ENCODE measurements around the gene ACTR1B. TPM values are rescaled to one million over a fixed set of nuclear protein-coding genes. Genes with fewer than 3 reads are reported as not detected.
"Not testable (repeated sequence)": the region's sequence is repeated elsewhere in the genome, so short reads cannot be mapped to it uniquely, and the experiment has no call there.

ACTR1B gene

DNA sequence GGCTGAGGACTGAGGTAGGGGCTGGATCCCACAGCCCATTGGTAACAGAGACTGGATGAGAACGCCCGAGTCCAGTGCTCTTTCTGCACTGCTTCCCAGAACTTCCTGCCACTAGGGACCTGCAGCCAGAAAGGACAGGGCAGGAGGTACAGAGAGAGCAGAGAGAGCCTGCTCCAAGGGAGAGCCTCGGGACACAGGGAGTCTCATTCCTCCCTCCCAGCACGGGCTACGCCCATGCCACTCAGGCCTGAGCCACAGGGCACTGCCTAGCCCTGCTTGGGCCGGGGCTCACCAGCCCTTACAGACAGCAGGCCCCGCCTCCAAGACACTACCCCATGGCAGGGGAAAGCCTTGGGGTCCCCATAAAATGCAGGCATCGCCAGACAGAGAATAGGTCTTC is 48.1 kb downstream of the ACTR1B start:
- not testable (repeated sequence) for H4K5ac ChIP-seq (ENCODE audit: low read length); H3K18ac ChIP-seq (ENCODE audit: low read length)
- WGBS (ENCODE audit: extremely low coverage, insufficient coverage, low lambda C conversion rate): no CpG with 5 or more reads among the region's 8 CpGs

DNA sequence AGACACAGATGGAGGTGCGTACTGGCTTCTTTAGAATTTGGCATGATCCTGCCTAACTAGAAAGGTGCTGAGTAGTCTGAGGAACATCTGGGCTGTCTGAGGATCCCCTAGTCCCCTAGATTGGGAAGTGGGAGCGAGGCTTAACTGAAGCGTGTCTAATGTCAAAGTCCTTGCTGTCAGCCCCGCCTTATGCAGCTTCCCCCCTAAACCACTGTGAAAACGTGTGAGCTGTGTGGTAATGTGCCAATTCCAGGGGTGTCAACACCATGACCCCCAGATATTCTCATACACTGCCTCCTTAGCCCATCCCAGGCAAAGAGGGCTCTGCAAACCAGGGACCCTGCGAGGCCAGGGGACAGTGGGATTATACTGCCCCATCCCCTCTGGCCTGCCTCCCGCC is 51.9 kb downstream of the ACTR1B start:
- H2BK5ac ChIP-seq (ENCODE audit: low read length); H3K4me2 ChIP-seq (ENCODE audit: low read length); H3K9ac ChIP-seq (ENCODE audit: low read length); H2BK15ac ChIP-seq (replicated peaks; ENCODE audit: low read depth); H3K56ac ChIP-seq (ENCODE audit: low read length); H3K27ac ChIP-seq (ENCODE audit: low read depth, low read length); H2BK120ac ChIP-seq (ENCODE audit: low read depth, low read length); H4K5ac ChIP-seq (ENCODE audit: low read length); H3K23ac ChIP-seq (ENCODE audit: low read length); DNase-seq; H3K27me3 ChIP-seq (ENCODE audit: insufficient read depth, low read length, poor library complexity); H4K8ac ChIP-seq (ENCODE audit: low read depth, low read length); H3K4ac ChIP-seq (ENCODE audit: low read depth, low read length); H3K4me3 ChIP-seq (ENCODE audit: low read length); H3K36me3 ChIP-seq (ENCODE audit: control insufficient read depth, insufficient read depth, low read length); H3K18ac ChIP-seq (ENCODE audit: low read length); H3K4me1 ChIP-seq (ENCODE audit: control insufficient read depth, low read depth, low read length); H2AK5ac ChIP-seq (ENCODE audit: low read length); H3K79me2 ChIP-seq (ENCODE audit: control insufficient read depth, insufficient read depth, low read length); H3K79me1 ChIP-seq (ENCODE audit: low read length): not testable (repeated sequence)
- no CpG with 5 or more reads among the region's 7 CpGs for WGBS (ENCODE audit: extremely low coverage, insufficient coverage, low lambda C conversion rate)

More for the DNA sequence above, 48.1 kb downstream of the ACTR1B start:
- not testable (repeated sequence) for H3K79me2 ChIP-seq (ENCODE audit: control insufficient read depth, insufficient read depth, low read length); H2BK5ac ChIP-seq (ENCODE audit: low read length); H3K27ac ChIP-seq (ENCODE audit: low read depth, low read length); H3K79me1 ChIP-seq (ENCODE audit: low read length); H2AK5ac ChIP-seq (ENCODE audit: low read length); H3K4me1 ChIP-seq (ENCODE audit: control insufficient read depth, low read depth, low read length); H2BK15ac ChIP-seq (replicated peaks; ENCODE audit: low read depth); H3K4me3 ChIP-seq (ENCODE audit: low read length); H3K4ac ChIP-seq (ENCODE audit: low read depth, low read length); H3K9ac ChIP-seq (ENCODE audit: low read length); H3K56ac ChIP-seq (ENCODE audit: low read length); H3K27me3 ChIP-seq (ENCODE audit: insufficient read depth, low read length, poor library complexity); H3K23ac ChIP-seq (ENCODE audit: low read length); H3K36me3 ChIP-seq (ENCODE audit: control insufficient read depth, insufficient read depth, low read length); H2BK120ac ChIP-seq (ENCODE audit: low read depth, low read length); H3K4me2 ChIP-seq (ENCODE audit: low read length); DNase-seq; H4K8ac ChIP-seq (ENCODE audit: low read depth, low read length)

DNA sequence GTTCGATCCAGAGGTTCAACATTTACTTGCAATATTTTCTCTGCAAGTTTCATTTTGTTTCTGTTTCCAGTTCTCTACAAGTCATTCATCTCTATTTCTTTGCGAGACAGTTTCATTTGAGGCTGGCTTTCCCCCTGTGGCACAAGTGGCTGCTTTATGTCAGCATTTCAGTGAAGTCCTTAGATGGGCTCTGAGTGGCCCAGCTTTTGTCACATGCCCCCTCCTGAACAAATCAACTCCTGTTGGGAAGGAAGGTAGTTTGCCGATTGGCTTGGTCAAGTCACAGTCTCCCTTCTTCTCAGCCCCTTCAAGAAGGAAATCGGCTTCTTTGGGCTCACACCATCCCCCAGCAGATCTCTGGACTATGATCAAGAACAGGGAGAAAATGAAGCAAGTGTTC is 55.1 kb downstream of the ACTR1B start:
- H3K79me2 ChIP-seq (ENCODE audit: control insufficient read depth, insufficient read depth, low read length); H2AK5ac ChIP-seq (ENCODE audit: low read length); H3K4me3 ChIP-seq (ENCODE audit: low read length); H3K4me1 ChIP-seq (ENCODE audit: control insufficient read depth, low read depth, low read length); H3K27me3 ChIP-seq (ENCODE audit: insufficient read depth, low read length, poor library complexity); H2BK120ac ChIP-seq (ENCODE audit: low read depth, low read length); H3K4me2 ChIP-seq (ENCODE audit: low read length); H3K56ac ChIP-seq (ENCODE audit: low read length); H4K5ac ChIP-seq (ENCODE audit: low read length); H3K18ac ChIP-seq (ENCODE audit: low read length); H3K9ac ChIP-seq (ENCODE audit: low read length); H3K4ac ChIP-seq (ENCODE audit: low read depth, low read length); H3K36me3 ChIP-seq (ENCODE audit: control insufficient read depth, insufficient read depth, low read length); H3K23ac ChIP-seq (ENCODE audit: low read length); H3K27ac ChIP-seq (ENCODE audit: low read depth, low read length); DNase-seq; H2BK5ac ChIP-seq (ENCODE audit: low read length); H4K8ac ChIP-seq (ENCODE audit: low read depth, low read length); H2BK15ac ChIP-seq (replicated peaks; ENCODE audit: low read depth); H3K79me1 ChIP-seq (ENCODE audit: low read length): not testable (repeated sequence)
- WGBS (ENCODE audit: extremely low coverage, insufficient coverage, low lambda C conversion rate): no CpG with 5 or more reads among the region's 4 CpGs

Small RNA genes lying within 50 kb of the gene (small RNA-seq; reads per million reads assigned to genes)
- gene RNU4-8P (ENCODE audit: insufficient read depth): not detected
